MM.1S (cell line): ENCODE measurements around the gene ARHGAP12.

ENCODE experiments used
- CTCF ChIP-seq: fragments of 300-600 bp; sonication (generic); IDR thresholded peaks from 2 replicates; pipeline ENCODE4 v1.5.1; 2016; ENCODE audit warnings: antibody characterized with exemption, low read length, mixed read lengths
- EZH2 ChIP-seq: fragments of 300-600 bp; sonication (generic); optimal IDR thresholded peaks from 2 replicates; pipeline ENCODE3; 2017; ENCODE audit warnings: low read depth, mild to moderate bottlenecking, antibody characterized with exemption, low read length, mixed read lengths

DNA sequence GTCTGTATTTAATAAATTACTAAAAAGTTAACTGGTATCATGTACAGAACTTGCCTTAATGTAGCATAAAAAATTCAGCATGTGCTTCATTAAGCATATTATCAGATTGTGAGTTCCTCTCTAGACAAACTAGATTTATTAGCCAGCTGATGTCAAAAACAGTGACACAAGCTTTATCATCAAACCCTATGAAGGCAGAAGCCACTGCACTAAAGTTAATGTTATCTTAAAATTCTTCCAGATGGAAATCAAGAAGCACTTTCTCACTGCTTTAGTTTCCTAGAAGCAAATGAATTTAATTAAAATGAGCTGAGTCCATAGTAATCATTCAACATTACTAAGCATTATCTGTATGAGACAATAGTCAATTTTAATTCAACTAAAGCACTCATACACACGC is 96.4 kb downstream of the ARHGAP12 start:
- no peak for TF ChIP-seq CTCF
- TF ChIP-seq EZH2, result no peak
